HG02938 (cell line): ENCODE data around the gene ZBTB16.

ENCODE experiments used
- ATAC-seq: cut with Tn5 transposase; IDR thresholded peaks from one replicate; pipeline ENCODE4 v1.9.1; 2021; ENCODE audit warnings: mild to moderate bottlenecking, moderate library complexity; ENCODE audit not compliant: unreplicated experiment

ZBTB16 gene

DNA sequence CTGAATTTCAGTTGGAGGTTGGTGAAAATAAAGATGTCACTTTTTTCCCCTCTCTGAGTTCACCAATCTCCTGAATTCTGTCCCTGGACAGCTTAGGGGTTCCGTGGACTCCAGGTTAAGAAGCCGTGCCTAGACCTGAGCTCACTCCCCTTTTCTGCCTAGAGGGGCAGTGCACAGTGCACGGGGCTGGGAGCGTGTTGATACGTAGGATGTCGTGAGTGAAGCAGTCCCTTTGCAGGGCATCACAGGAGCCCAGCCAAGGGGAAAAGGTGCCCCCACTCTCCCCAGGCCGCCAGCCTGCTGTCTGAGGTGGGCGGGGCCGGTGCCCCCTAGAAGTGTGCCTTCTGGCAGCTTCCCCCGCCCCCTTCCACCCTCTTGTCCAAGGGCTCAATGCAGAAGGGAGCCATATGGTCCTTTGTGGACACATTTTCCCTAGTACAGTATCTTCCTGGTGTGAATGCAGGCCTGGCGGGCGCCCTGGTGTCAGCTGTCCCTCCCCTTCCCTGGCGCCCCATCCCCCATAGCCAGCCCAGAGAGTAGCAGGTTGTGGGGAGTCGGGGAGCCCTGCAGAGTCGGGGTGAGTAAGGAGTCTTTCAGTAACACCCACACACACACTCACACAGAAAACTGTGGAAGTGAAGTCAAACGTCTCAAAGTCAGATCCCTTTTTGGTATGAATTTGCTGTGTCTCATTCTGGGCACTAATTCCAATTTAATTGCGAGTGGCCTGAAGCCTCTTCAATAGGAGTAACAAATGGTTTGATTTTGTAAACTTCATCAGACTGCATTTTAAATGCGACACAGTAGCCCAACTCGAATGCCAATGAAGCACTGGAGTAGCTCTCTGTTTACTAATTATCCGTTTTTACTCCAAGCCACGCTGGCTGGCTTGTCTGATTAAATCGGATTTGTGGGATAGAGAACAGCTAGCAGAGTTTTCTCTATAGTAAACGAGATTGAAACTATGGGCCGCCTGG is 169.2 kb downstream of the ZBTB16 start:
- no peak for ATAC-seq

DNA sequence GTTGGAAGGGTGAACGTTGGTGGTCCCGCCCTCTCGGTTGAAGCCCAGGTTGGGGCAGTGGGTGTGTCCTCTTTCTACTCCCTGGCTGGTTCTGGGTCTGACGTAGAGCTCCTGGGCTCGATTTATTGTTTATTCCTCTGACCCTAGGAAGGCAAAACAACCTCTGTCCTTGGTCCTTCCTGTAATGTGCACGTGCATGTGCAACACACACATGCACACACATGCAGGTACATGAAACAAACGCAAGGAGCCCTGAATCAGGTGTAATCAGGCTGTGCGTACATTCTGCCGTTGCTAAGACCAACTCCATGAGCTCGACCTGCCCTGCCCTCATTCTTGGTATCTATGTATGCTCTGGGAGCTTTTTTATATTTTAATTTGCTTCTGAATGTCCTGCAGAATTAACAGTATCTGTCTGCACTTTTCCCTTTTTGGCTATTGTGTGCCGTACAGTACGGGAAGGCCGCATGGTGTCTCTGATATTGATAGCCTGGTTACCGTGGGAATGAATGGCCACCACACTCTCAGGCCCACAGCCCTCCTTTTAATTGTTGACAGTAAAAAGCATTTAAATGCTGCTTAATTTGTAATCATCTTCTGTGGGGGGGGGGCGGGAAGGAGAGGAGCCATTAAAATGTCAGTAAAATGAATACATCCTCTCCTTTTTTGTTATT is 170.7 kb downstream of the ZBTB16 start:
- no peak for ATAC-seq

GRCh38 chr11:114232400-114233059 is 173.0 kb downstream of the ZBTB16 start:
- ATAC-seq = no peak

GRCh38 chr11:114233755-114234154 is 174.2 kb downstream of the ZBTB16 start:
- no peak for ATAC-seq

GRCh38 chr11:114236829-114237228 is 177.3 kb downstream of the ZBTB16 start:
- no peak for ATAC-seq

DNA sequence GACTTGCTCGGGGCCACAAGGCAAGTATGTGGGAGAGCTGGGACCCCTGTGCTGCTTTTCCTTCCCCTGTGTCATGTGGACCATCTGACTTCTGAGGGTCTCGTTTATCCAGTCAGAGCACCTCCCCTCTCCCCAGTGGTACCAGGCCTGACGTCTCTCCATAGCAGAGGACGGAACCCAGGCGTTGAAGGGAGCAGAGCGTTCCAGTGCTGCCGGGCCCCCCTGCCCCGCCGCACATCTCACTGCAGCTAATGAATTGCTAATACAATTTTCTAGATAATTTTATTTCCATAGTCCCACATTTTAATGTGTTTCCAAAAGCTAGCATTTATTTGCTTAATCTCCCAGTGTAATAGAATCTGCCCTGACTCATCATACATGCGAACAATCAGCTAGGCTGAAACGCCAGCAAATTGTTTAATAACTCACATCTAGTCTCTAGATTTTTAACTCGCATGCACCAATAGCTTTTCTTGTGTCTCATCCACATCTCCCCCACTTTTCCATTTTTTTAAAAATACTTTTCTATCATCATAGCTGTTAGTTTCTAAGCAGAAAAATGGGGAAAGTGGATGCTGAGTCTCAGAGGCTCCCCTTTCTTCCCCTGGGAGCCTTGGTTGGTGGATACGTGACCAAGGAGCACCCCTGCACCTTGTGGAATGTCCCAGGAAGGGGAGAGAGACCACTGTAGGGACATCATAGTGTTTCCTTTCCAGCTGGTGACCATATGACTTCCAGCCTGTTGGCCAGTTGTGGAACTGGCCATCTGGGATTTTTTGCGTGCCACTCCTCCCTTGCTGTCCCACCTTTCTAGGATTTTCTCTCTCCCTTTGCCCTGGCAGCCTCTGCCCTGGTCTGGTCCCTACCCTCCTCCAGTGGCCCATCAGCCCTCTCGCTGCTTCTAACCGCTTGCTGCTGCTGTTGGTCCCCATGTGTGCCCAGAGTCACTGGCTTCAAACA is 178.1 kb downstream of the ZBTB16 start:
- no peak for ATAC-seq

- ATAC-seq = no peak
Measured at GRCh38 chr11:114239753-114240161, 180.2 kb downstream of the ZBTB16 start.

DNA sequence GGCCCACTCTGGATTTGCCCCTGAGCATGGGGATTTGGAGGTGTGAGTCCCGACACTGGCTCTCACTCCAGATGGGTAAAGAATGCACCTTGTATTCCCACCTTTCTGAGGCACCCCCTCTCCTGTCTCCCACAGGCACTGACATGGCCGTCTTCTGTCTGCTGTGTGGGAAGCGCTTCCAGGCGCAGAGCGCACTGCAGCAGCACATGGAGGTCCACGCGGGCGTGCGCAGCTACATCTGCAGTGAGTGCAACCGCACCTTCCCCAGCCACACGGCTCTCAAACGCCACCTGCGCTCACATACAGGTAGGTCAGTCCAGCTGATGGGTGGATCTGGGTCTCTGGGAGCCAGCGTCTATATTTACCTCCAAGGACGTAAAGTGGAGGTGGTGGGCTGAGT is 182.5 kb downstream of the ZBTB16 start:
- ATAC-seq = no peak

- ATAC-seq = no peak
Measured at GRCh38 chr11:114243461-114244372, 184.2 kb downstream of the ZBTB16 start.

- no peak for ATAC-seq
Measured at GRCh38 chr11:114244726-114245394, 185.3 kb downstream of the ZBTB16 start.

GRCh38 chr11:114246321-114247069 is 187.0 kb downstream of the ZBTB16 start:
- ATAC-seq = no peak

DNA sequence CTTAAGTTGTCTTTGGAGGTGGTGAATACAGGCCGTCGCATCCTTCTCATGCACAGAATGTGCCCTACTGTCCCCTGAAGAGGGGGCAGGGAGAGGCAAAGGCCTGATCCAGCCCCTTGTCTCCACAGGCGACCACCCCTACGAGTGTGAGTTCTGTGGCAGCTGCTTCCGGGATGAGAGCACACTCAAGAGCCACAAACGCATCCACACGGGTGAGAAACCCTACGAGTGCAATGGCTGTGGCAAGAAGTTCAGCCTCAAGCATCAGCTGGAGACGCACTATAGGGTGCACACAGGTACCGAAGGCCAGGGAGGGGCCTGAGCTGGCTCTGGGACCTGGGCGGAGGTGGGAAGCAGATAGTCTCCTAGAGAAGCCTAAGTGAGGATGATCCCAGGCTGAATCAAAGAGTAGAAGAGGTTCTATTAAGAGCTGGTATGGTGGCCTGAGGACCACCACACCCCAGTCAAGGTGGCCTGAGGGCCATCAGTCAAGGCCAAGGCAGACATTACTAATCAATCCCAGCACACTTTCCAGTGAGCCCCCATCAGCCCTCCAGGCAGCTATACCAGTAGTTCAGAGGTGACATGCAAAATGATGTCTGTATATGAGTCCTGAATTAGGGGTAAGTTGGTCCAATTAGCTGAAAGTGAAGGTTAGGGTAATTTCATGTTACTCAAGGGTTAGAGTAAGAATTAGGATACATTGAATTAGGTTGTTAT is 187.7 kb downstream of the ZBTB16 start:
- ATAC-seq = no peak

DNA sequence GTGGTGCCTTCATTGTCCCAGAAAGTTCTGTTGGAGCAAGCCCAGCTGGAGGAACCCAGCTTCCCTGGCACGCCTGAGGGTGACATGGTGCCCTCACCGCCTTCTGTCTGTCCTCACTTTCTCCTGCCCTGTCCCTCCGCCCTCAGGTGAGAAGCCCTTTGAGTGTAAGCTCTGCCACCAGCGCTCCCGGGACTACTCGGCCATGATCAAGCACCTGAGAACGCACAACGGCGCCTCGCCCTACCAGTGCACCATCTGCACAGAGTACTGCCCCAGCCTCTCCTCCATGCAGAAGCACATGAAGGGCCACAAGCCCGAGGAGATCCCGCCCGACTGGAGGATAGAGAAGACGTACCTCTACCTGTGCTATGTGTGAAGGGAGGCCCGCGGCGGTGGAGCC is 190.7 kb downstream of the ZBTB16 start:
- no peak for ATAC-seq

DNA sequence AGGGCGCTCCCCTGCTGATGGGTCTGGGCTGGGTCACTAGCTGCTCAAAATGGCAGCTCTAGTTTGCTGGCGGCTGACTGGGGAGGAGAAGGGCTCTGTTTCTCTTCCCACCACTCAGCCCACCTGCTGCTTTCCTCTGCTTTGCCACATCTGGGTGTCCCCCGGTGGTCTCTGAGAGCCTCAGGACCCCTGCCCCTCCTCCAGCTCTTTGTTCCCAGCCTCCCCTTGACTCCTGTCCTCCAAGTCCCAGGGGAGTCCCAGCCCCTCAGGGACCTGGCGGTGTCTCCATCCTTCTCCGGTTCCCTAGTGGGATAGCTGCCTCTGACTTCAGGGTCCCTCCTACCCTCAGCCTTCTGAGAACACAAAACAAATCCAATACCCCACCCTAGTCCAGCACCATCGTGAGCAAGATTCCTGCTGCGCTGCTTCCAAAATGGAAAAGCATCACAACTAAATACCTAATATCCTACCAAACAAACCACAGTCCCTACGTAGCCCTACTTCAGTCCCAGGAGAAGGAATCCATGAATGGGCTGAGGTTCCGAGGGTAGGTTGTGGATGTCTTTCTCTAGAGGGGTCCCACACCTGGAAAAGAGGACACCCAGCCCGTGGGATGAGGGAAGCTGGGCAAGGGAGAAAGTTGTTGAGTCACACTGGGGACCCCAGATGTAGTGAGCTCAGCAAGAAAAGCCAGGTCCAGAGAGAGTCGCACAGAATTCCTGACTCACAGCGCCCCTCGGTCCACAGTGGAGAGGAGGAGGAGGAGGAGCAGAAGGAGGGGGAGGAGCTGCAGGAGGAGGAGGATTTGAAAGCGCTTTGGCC is 191.7 kb downstream of the ZBTB16 start:
- ATAC-seq = no peak

- ATAC-seq = no peak
Measured at GRCh38 chr11:114251815-114252337, 192.4 kb downstream of the ZBTB16 start.

- no peak for ATAC-seq
Measured at GRCh38 chr11:114252767-114253166, 193.3 kb downstream of the ZBTB16 start.
